NCI-H510A (cell line): ENCODE measurements around the gene FFAR4.
"Not testable (repeated sequence)": the region's sequence is repeated elsewhere in the genome, so short reads cannot be mapped to it uniquely, and the experiment has no call there.

ENCODE experiments used
- DNase-seq: peaks from one replicate; lab custom pipeline; 2025; lab: John Stamatoyannopoulos, UW

The FFAR4 gene

DNA sequence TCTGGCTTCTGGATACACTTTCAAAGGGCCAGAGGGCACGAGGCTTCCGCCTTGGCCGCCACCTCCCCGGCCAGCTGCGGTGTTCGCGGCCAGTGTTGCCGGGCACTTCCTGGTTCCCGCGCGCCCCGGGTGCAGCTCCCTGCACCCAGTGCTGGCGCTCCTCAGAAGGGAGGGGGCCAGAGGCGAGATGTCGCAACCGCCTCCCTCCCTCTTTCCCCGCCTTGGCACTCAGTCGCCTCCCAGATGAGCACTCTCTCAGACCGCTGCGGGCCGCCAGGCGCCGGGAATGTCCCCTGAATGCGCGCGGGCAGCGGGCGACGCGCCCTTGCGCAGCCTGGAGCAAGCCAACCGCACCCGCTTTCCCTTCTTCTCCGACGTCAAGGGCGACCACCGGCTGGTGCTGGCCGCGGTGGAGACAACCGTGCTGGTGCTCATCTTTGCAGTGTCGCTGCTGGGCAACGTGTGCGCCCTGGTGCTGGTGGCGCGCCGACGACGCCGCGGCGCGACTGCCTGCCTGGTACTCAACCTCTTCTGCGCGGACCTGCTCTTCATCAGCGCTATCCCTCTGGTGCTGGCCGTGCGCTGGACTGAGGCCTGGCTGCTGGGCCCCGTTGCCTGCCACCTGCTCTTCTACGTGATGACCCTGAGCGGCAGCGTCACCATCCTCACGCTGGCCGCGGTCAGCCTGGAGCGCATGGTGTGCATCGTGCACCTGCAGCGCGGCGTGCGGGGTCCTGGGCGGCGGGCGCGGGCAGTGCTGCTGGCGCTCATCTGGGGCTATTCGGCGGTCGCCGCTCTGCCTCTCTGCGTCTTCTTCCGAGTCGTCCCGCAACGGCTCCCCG lies at the start of gene FFAR4:
TSS of gene FFAR4 (plus strand) at position 231 of the 842 bp plus-strand sequence. CDS start at position 287, 56 bp downstream.
- DNase-seq, result no peak

DNA sequence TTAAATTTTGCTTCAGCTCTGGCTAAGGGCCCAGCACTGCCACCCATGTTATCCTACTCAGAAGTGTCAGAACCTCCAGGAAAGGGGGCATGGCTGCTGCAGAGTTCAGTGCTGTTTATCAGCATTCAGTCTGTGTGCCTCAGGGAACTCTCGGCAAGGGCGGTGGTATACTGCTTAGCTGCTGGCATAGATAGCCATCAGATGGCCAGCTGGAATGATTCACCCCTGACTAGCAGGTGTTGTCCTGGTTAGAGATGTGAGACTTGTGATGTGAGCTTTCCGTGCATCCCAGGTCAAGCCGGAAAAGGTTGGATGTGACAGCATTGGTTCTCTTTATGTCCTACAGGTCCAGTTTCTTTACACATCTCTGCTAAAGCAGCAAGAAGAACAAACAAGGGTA lies 47.9 kb upstream of the FFAR4 start:
- DNase-seq, result no peak

- no peak for DNase-seq
These were observed 31.2 kb upstream of the FFAR4 start for GRCh38 chr10:93535293-93535692.

DNA sequence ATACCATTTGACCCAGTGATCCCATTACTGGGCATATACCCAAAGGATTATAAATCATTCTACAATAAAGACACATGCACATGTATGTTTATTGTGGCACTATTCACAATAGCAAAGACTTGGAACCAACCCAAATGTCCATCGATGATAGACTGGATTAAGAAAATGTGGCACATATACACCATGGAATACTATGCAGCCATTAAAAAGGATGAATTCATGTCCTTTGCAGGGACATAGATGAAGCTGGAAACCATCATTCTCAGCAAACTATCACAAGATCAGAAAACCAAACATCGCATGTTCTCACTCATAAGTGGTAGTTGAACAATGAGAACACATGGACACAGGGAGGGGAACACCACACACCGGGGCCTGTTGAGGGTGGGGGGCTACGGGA lies 25.6 kb upstream of the FFAR4 start:
- not testable (repeated sequence) for DNase-seq

DNA sequence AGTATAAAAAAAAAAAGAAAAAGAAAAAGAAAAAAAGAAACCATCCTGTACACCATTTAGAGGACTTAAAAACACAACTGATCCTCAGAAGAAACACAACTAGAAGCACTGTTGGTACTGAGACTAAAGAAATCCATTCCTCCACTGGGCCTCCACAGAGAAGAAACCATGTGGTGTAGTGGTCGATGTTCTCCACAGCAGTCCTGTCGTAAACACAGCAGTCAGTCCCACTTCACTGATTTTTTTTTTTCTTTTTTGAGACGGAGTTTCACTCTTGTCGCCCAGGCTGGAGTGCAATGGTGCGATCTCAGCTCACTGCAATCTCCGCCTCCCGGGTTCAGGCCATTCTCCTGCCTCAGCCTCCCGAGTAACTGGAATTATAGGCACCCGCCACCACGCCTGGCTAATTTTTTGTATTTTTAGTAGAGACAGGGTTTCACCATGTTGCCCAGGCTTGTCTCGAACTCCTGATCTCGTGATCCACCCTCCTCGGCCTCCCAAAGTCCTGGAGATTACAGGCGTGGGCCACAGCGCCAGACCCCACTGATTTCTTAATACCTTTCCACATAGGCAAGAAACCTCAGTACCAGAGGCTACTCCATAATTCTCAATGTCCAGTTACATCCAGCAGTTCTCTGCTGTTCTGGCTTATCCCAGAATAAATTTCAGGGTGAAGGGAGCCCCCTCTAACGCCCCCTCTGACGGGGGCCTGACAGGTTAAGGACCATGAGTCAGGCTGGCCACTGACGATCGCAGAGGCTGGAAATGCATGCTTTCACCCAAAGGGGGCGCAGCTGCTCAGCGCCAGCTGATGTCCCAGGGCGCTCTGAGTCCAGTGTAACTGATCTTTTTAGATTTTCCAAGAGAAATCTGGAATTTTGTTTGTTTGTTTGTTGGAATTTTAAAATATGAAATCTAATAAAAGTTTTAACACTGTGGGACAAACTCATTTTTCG lies 24.8 kb upstream of the FFAR4 start:
- DNase-seq, result no peak

- DNase-seq, result peak; percentile 65
These were observed 24.1 kb upstream of the FFAR4 start for GRCh38 chr10:93542358-93542791.

GRCh38 chr10:93546995-93547394 lies 19.5 kb upstream of the FFAR4 start:
- not testable (repeated sequence) for DNase-seq

GRCh38 chr10:93547522-93547921 lies 18.9 kb upstream of the FFAR4 start:
- DNase-seq, result no peak

GRCh38 chr10:93548376-93549071 lies 17.9 kb upstream of the FFAR4 start:
- DNase-seq, result no peak

DNA sequence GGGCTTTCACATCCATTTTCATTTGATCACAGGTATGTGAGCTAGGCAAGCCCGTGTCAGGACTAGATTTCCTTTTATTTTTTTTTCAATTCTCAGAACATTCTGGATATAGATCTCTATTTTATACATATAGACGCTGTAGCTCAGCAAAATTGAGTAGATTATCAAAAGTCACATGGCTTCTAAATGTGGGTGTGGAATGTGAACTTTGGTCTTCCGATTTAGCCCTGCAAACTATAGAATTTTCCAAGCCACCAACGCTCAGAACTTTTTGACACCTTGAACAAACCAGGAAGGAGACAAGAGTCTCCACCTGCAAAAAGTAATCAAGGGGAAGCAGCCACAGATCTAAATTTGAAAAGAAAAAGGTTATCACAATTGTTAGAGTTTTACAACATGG lies 15.9 kb upstream of the FFAR4 start:
- no peak for DNase-seq

DNA sequence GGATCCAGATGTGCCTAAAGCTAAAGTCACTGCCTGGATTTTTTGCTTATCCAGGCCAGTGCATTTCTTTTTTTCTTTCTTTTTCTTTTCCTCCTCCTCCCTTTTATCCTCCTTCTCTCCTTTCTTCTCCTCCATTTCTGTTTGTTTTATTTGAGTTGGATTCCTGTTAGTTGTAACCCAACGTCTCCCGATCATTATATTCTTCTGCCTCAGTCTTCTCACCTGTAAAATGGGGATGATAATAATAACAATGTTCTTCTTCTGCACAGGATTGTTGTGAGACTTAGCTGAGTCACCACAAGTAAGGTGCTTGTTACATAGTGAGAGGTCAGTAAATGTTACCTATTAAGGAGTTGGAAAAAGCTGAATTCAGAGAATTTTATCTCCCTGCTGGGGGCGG lies 13.7 kb upstream of the FFAR4 start:
- DNase-seq, result no peak

DNA sequence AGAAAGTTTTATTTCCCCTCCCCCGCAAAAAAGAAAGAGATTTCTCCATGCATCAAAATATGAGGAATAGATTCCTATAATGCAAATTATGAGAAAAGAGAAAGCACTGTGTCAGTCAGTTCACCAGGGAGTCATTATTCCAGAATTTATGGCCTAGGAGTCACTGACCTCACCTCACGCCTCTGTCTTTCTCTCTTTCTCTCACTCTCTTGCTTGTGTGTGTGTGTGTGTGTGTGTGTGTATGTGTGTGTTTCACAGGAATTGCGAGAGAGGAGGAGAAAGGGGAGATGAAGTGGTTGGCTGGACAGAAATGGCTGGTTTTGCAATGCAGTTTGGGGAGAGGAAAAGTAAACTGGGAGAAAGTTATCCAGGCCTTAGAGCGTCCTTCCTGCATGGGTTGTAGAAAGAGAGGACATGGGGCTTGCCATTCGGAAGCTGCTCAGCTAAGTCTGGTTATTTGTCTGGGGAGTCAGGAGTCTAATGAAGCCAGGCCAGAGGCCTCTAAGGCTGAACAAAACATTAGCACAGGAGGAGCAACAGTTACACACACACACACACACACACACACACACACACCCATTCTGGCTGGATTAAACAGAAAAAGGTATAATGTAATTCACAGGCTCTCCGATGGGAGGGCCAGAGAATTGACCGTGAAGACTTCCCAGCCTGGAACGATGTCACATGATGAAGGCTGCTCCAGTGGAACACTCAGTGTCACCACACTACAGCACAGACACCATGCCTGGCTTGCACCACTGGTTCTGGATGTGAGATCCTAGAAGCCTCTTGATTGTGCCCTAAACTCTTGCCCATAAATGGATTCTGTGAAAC lies 12.8 kb upstream of the FFAR4 start:
- no peak for DNase-seq

- DNase-seq, result no peak
These were observed 12.2 kb upstream of the FFAR4 start for GRCh38 chr10:93554316-93554663.

- DNase-seq, result peak; percentile 25
These were observed 11.6 kb upstream of the FFAR4 start for GRCh38 chr10:93554760-93555432.

GRCh38 chr10:93559490-93559889 lies 7.0 kb upstream of the FFAR4 start:
- DNase-seq, result no peak

GRCh38 chr10:93560541-93560940 lies 5.9 kb upstream of the FFAR4 start:
- DNase-seq, result no peak

DNA sequence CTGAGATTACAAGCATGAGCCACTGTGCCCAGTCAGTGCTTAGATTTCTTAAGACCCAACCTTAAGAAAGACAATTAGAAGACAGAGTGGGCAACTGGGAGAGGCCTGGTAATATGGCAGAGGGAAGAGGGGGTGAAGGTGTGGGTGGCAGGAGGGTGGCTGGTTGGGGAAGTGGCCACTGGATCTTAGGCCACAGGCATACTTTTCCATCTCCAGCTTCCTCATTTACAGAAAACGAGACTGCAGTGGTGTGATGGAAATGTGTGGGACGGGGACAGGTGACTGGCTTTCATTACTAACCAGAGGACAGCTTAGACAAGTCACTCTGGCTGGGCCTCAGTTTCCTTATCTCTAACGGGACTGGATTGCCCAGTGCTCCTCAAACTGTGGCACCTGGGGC lies 1.0 kb upstream of the FFAR4 start:
- DNase-seq, result no peak

- DNase-seq, result no peak
These were observed 1.0 kb downstream of the FFAR4 start for GRCh38 chr10:93567277-93568104.

DNA sequence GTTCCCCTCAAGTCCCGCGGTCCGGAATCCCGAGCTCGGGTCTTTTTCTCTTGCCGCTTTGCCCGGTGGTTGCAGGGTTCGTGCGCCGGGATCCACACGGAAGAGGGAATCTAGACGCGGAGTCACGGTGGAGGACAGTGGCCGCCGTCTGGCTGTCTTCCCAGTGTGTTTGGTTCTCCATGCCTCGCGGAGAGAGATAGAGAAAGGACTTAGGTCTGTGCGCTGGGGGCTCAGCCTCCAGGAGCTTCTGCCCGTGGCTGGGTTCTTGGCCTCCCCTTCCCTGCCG lies 1.6 kb downstream of the FFAR4 start:
- no peak for DNase-seq

DNA sequence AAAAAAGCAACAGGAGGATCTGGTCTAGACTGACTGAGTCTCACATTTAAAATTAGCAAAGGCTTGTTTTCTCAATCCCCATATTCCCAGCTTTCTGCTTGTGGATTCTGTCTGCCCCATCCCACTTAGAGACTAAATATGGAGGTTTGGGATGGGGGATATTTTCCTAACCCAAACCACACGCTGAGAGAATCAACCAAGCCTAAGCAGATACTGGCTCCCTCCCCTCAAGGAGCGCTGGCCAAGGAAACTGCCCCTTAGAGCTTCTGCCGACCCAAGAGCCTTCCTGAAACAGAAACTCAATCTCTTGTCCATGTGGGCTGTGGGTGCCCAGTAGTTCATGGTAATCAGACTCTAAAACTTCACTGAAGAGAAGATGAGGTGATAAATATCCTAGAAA lies 3.9 kb downstream of the FFAR4 start:
- no peak for DNase-seq
